NCI-H748 treated with DMSO at 0.1 percent for 48 hours (cell line): Measurements from ENCODE around the gene DIP2A.

ENCODE experiments used
- DNase-seq: peaks from one replicate; lab custom pipeline; 2025; lab: John Stamatoyannopoulos, UW

DIP2A gene

DNA sequence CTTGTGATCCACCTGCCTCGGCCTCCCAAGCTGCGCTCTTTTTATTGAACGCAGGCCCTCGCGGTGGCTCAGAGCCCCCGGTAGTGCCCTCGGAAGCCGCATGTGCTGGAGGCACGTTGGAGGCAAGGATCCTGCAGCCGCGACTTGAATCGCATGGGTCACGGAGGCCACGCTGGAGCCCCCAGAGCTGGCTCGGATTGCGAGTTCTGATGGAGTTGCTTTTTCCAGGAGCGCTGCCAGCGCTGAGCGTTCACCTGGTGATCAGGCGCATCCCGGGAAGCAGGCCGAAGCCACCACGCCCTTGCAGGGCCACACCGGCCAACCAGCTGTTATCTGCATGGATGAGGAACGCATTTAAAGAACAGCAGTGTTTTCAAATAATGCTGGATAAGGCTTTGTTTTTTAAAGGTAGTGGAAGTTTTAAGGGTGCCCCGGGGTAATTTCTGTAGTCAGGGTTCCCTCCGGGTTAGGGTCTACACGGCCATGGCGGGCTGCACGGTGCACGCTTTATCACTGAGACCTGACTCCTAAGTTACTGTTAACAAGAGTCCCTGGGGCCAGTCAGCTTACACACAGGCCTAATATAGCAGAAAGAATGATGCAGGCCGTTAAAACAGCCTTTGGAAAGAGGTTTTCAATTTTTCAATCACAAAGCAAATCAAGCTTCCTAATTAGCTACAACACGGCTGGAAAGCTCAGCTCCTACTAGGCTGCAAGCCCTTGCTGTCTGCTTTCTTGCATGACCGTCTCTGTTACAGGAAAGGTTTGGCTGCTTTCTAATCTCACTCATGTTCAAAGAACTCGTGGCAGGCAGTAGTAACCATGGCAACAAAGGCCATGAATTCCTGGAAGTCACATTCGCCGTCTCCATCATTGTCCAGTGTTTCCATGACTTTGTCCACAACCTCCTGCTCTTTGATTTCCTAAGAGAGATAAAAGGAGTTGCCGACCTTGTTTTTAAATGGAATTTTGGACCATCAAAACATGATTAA is 140.2 kb downstream of the DIP2A start:
- no peak for DNase-seq

GRCh38 chr21:46600305-46600704 is 141.6 kb downstream of the DIP2A start:
- no peak for DNase-seq

DNA sequence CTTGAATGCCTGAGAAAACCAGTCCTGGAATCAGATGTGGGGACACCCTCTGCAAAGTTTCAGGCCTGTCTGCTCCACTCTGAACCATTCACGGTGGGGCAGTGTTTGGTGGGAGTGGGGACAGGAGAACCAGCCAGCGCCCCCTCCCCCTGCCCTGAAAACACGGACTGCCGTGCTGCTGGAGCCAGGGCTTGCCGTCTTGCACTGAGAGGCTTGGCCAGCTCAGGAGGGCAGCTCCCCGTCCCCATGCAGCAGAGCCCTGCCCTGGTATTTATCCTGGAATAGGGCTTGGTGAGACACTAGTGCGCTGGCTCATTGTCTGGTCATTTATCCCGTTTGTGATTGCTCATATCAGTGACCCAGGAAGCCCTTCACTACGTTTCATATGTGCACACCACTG is 142.3 kb downstream of the DIP2A start:
- DNase-seq: no peak

- no peak for DNase-seq
Measured at GRCh38 chr21:46603228-46603627, 144.5 kb downstream of the DIP2A start.

DNA sequence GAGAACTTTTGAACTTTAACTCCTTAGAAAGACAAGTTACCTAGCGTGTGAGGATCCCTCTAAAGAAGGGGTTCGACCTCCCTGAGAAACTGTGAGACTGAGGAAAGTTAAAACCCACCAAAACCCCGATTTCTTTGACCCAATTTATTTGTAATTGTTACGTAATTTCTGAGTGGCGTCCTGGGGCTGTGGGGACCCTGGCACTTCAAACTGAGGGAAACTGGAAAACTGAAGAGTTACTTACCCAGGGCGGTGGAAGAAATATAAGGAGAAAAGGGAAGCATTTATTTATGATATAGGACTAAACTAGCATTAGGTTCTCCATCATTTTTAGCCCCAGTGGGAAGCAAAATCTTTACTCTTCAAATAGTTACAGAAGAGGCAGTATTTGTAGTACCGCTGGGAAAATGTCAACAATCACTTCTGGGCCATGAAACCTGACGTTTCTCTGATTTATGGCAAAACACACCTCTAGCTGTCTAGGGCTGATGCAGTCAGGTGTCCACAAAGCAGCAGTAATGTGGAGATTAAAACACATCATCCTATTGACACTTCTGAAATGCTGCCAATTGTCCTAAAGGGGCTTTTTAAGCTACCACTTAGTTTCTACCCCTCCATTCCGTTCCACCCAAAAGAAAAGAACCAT is 145.8 kb downstream of the DIP2A start:
- DNase-seq: no peak

DNA sequence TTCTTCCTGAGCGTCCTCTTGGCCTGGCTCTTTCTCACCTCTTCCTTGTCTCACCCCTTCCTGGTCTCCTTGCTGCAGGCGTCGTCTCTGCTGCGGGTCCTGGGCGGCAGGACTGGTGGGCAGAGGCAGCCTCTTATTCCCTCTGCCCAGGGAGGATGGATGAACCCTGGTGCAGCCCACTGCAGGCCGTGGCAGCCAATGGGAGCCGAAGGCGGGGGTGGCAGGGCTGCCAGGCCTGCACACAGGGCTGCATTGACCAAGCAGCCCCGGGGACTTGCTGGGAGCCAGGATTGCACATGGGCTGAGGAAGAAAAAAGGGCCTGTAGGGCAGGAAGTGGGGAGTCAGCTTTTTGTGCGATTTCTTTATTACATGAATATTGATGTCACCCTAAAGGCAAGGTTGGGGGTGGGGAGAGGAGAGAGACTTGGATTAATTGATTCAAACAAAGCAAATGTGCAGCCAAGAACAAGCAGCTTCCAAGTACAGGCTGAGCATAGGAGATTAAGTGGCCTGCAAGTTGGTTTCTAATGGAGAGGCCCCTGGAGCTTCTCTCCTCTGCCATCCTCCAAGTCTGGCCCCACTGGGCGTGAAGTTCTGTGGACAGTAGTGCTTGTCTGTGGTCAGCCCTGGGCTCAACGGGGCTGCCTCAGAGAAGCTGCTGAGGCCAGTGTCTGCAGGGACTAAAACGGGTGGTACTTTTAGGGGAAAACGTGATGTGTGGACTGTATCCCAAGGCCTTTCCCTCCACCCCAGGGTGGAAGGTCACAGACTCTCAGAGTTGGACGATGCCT is 146.5 kb downstream of the DIP2A start, which contains the start of gene S100B:
S100B (minus strand) TSS at position 108 of the 792 bp plus-strand sequence. CDS start 2,667 bp downstream, outside the sequence.
- DNase-seq: no peak

DNA sequence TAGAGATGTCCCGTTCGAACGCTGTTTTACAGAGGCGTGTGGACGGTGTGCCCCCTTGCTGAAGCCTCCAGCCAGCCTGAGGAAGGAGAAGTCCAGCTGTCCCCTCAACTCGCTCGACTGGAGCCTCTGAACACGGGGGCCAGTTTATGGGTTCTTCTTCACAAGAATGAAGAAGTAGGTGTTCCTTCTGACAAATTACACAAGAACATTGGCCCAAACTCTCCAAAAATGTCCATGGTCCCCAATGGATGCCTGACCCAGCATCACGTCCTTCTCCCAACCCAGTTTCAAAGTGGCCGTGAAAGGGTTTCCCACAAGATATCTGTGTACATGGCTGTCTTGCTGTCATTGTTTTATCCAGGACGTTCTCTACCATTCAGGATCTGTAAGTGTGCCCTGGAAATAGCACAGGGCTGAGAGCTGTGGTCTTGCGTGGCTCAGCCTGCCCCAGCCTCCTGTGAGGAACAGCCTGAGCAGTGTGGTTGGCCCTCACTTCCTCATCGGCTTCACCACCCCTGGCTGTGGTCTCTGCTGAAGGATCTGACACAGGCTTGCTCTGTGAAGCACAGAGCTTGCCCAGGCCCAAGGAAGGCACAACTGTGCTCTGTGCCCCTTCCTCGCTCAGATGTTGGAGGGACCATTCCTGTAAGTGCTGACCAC is 147.2 kb downstream of the DIP2A start:
- DNase-seq: no peak

GRCh38 chr21:46606427-46606813 is 147.7 kb downstream of the DIP2A start:
- DNase-seq: no peak

GRCh38 chr21:46607636-46608035 is 148.9 kb downstream of the DIP2A start:
- DNase-seq: no peak

DNA sequence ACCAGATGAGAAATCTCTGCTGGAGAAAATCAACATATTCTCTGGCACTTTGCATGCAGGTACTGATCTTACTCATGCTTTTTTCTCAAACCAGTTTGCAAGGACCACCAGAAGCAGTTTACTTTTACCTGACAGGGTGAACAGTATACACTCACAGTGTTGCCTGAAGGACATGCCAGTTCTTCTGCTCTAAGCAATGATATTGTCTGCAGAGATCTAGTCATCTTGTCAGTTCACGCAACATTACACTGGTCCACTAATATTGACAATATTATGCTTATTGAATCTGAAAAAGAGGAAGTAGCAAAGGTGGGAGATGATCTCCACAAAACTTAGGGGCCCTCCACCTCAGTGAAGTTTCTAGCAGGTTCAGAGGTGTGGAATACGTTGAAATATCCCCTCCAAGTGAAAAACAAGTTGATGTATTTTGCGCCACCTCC is 150.0 kb downstream of the DIP2A start:
- no peak for DNase-seq

- DNase-seq: no peak
Measured at GRCh38 chr21:46610018-46610701, 151.5 kb downstream of the DIP2A start.

DNA sequence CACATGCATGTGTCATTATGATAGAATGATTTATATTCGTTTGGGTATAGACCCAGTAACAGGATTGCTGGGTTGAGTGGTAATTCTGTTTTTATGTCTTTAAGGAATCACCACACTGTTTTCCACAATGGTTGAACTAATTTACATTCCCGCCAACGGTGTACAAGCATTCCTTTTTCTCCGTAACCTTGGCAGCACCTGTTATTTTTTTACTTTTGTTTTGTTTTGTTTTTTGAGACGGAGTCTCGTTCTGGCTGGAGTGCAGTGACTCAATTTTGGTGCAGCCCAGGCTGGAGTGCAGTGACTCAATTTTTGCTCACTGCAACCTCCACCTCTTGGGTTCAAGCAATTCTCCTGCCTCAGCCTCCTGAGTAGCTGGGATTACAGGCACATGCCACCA is 154.7 kb downstream of the DIP2A start:
- DNase-seq: no peak

- no peak for DNase-seq
Measured at GRCh38 chr21:46616050-46616449, 157.4 kb downstream of the DIP2A start.

- DNase-seq: no peak
Measured at GRCh38 chr21:46616656-46617055, 158.0 kb downstream of the DIP2A start.

- DNase-seq: no peak
Measured at GRCh38 chr21:46617267-46618051, 158.8 kb downstream of the DIP2A start.

- DNase-seq: no peak
Measured at GRCh38 chr21:46618738-46619379, 160.2 kb downstream of the DIP2A start.
